HepG2 (cell line): ENCODE data around the gene PDLIM7. TPM values are rescaled to one million over a fixed set of nuclear protein-coding genes. Genes with fewer than 3 reads are reported as not detected.

Experiments
- ATAC-seq: fragments of 200-7000 bp; cut with Tn5 transposase; 3 replicates; pipeline ENCODE4 v1.9.1; 2020; ENCODE audit warnings: mild to moderate bottlenecking, moderate library complexity
- BruUV-seq: library from RNA; stranded (reverse); fragments of 400-500 nt; replicated peaks from 2 replicates; lab custom pipeline; 2021; lab: Mats Ljungman, UMichigan
- CTCF ChIA-PET: fragments of 300-600 bp; formaldehyde crosslinking; extraction: SDS; loops from one replicate; lab custom pipeline; 2021; ENCODE audit warnings: low total read pairs, inconsistent platforms, low intra/inter-chr PET ratio; lab: Yijun Ruan, JAX
- POLR2A ChIA-PET: fragments of 350-600 bp; sonication (Branson Sonifier 250); formaldehyde crosslinking; loops from one replicate; lab custom pipeline; 2020; ENCODE audit warnings: antibody characterized with exemption, inconsistent platforms; lab: Yijun Ruan, JAX
- DNase-seq: peaks from one replicate; pipeline ENCODE4 v3.0.0-alpha.2; 2015; ENCODE audit warnings: low spot score
- FAIRE-seq: peaks from 3 replicates; lab custom pipeline; 2011; peaks lifted over from hg19 to GRCh38; lab: Jason Lieb, UNC
- H2AFZ ChIP-seq: one replicate; pipeline ENCODE4 v1.6.1; 2011; ENCODE audit warnings: low read length, inconsistent platforms
- H3K27ac ChIP-seq: fragments of 300-600 bp; 3 replicates; pipeline ENCODE4 v1.8.0; 2011; ENCODE audit warnings: mixed run types, mild to moderate bottlenecking, mixed read lengths, low read length, inconsistent platforms; ENCODE audit not compliant: insufficient read depth; ENCODE audit errors: extremely low read length
- H3K27me3 ChIP-seq, 2 experiments: fragments of 200-600 bp in 1 of 2; 2 replicates in 1 of 2; 3 replicates in 1 of 2; pipeline versions ENCODE4 v1.6.0 to v1.8.0; 2011; ENCODE audit warnings: low read length in 2 of 2, mild to moderate bottlenecking in 2 of 2, moderate library complexity in 2 of 2, inconsistent platforms in 1 of 2; ENCODE audit not compliant: insufficient read depth in 2 of 2, control insufficient read depth in 1 of 2
- H3K36me3 ChIP-seq, 2 experiments: fragments of 200-600 bp in 1 of 2; replicated peaks in 1 of 2; 2 replicates in 1 of 2; 3 replicates in 1 of 2; pipeline versions ENCODE4 v1.5.1 to v1.8.0; 2011; ENCODE audit warnings: low read length in 2 of 2, inconsistent platforms in 1 of 2; ENCODE audit not compliant: insufficient read depth in 2 of 2, control insufficient read depth in 1 of 2
- H3K4me1 ChIP-seq: 2 replicates; pipeline ENCODE4 v1.5.1; 2012; ENCODE audit warnings: low read length, inconsistent platforms; ENCODE audit not compliant: insufficient read depth
- H3K4me2 ChIP-seq: 2 replicates; pipeline ENCODE4 v1.6.0; 2011; ENCODE audit warnings: low read depth, low read length, inconsistent platforms
- H3K4me3 ChIP-seq, 3 experiments: fragments of 200-600 bp in 1 of 3; sonication (generic), shearing (Covaris generic) in 1 of 3; replicated peaks in 1 of 3; 2 replicates each; pipeline ENCODE4 v1.5.1; 2011 to 2016; ENCODE audit warnings: low read length in 3 of 3, inconsistent platforms in 2 of 3, low read depth in 2 of 3, mild to moderate bottlenecking in 2 of 3, control low read depth in 1 of 3, mixed read lengths in 1 of 3; ENCODE audit not compliant: insufficient read depth in 1 of 3
- H3K79me2 ChIP-seq: one replicate; pipeline ENCODE4 v1.6.1; 2011; ENCODE audit warnings: low read length, inconsistent platforms; ENCODE audit not compliant: insufficient read depth
- H3K9ac ChIP-seq: 2 replicates; pipeline ENCODE4 v1.6.0; 2011; ENCODE audit warnings: mild to moderate bottlenecking, low read depth, low read length, inconsistent platforms; ENCODE audit not compliant: insufficient read depth
- H3K9me3 ChIP-seq: 2 replicates; pipeline ENCODE4 v1.5.1; 2012; ENCODE audit warnings: mild to moderate bottlenecking, low read length
- H4K20me1 ChIP-seq: 2 replicates; pipeline ENCODE4 v1.6.0; 2011; ENCODE audit warnings: inconsistent platforms, mild to moderate bottlenecking, low read length, moderate library complexity; ENCODE audit not compliant: insufficient read depth
- AGO2 ChIP-seq: fragments of 200-400 bp; formaldehyde crosslinking; optimal IDR thresholded peaks from 2 replicates; pipeline ENCODE3; 2017; ENCODE audit warnings: mild to moderate bottlenecking, low read depth, low read length, moderate library complexity
- HNRNPLL ChIP-seq: fragments of 200-400 bp; formaldehyde crosslinking; IDR thresholded peaks from 2 replicates; pipeline ENCODE4 v1.6.1; 2017; ENCODE audit warnings: mild to moderate bottlenecking, low read depth, low read length; ENCODE audit not compliant: poor library complexity, severe bottlenecking
- RBFOX2 ChIP-seq: fragments of 200-400 bp; formaldehyde crosslinking; IDR thresholded peaks from 2 replicates; pipeline ENCODE4 v1.6.1; 2017; ENCODE audit warnings: low read depth, mild to moderate bottlenecking, low read length
- ZNF263 ChIP-seq: sonication (generic); formaldehyde crosslinking; IDR thresholded peaks from 2 replicates; pipeline ENCODE4 v1.4.0; 2020; ENCODE audit warnings: missing genetic modification reagents
- WGBS: methylation state at CpG from one replicate; pipeline ENCODE4 v1.1.6; 2017; ENCODE audit warnings: low lambda C conversion rate; 5-methylcytosine and 5-hydroxymethylcytosine counted together
- in situ Hi-C: cut with HindIII; loops from 2 replicates; pipeline ENCODE4 v1.10.0; 2017; ENCODE audit warnings: low pct_unique_long_range_greater_than_20kb; ENCODE audit not compliant: extremely low pct_ligation_motif_present
- intact Hi-C: fragments of 100-400 bp; cut with micrococcal nuclease; formaldehyde crosslinking; loops from one replicate; pipeline ENCODE4 v1.10.0; 2022; ENCODE audit not compliant: unreplicated experiment
- polyA plus RNA-seq, 8 experiments: library from polyadenylated mRNA; depleted of rRNA in 3 of 8; stranded (reverse) in 7 of 8; unstranded in 1 of 8; fragments of >200 nt; fragmentation: Illumina TruSeq in 4 of 8; extraction: Trizol in 4 of 8; gene quantifications; 2 replicates each; pipeline versions ENCODE4 v1.2.1 to v1.2.3, GENCODE V29; 2011 to 2016; ENCODE audit warnings: low read depth in 4 of 8, missing spikeins in 1 of 8, mixed read lengths in 1 of 8; ENCODE audit not compliant: insufficient read depth in 1 of 8
- total RNA-seq, 5 experiments: library from RNA; depleted of rRNA; stranded (reverse); fragments of >200 nt; fragmentation: Illumina TruSeq; extraction: Trizol; gene quantifications; 2 replicates each; pipeline ENCODE4 v1.2.3, GENCODE V29; 2016; ENCODE audit warnings: low read depth in 1 of 5
- TF ChIP-seq, protein P1 (sequence below): sonication (generic); formaldehyde crosslinking; IDR thresholded peaks from 2 replicates; pipeline ENCODE4 v1.5.1; 2020; ENCODE audit warnings: mild to moderate bottlenecking, missing genetic modification reagents
- TF ChIP-seq, protein P2 (sequence below): sonication (generic); formaldehyde crosslinking; IDR thresholded peaks from 2 replicates; pipeline ENCODE4 v1.5.0; 2020; ENCODE audit warnings: mild to moderate bottlenecking, missing genetic modification reagents, moderate library complexity
- TF ChIP-seq, protein P3 (sequence below): sonication (generic); formaldehyde crosslinking; IDR thresholded peaks from 2 replicates; pipeline ENCODE4 v1.4.0; 2020; ENCODE audit warnings: missing genetic modification reagents

The PDLIM7 gene
- total and polyA plus RNA-seq, 2 of the 13 experiments (the other 11 are each of a cell fraction or from before 2014, with no cell fraction given), result 21.1 to 31.3 TPM

DNA sequence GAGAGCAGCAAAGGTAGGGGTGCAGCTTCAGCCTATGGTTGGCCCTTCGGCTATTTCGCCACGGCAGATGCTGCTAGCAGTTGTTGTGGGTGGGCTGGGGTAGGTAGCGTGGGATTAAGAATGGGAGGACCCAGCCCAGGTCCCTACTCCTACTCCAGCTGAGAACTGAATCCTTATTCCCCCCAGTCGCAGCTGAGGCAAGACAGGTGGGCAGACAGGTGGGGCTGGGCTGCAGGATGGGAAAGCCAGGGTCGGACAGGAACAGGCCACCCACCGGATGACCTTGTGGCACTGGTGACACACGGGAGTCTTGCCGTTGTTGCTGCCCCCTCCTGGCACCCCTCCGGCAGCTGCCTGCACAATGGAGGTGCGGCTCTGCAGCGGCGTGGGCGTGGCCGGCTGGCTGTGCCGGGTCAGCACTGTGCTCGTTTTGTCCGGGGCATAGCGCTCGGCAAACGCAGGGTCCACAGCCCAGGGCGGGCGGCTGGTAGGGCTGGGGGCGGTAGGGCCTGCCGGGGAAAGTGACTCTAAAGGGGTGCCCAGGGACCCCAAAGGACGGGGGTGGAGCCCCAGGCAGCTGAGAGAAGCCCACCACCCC lies 8.2 kb downstream of the PDLIM7 start (continued):
- TF ChIP-seq, protein P1, sequence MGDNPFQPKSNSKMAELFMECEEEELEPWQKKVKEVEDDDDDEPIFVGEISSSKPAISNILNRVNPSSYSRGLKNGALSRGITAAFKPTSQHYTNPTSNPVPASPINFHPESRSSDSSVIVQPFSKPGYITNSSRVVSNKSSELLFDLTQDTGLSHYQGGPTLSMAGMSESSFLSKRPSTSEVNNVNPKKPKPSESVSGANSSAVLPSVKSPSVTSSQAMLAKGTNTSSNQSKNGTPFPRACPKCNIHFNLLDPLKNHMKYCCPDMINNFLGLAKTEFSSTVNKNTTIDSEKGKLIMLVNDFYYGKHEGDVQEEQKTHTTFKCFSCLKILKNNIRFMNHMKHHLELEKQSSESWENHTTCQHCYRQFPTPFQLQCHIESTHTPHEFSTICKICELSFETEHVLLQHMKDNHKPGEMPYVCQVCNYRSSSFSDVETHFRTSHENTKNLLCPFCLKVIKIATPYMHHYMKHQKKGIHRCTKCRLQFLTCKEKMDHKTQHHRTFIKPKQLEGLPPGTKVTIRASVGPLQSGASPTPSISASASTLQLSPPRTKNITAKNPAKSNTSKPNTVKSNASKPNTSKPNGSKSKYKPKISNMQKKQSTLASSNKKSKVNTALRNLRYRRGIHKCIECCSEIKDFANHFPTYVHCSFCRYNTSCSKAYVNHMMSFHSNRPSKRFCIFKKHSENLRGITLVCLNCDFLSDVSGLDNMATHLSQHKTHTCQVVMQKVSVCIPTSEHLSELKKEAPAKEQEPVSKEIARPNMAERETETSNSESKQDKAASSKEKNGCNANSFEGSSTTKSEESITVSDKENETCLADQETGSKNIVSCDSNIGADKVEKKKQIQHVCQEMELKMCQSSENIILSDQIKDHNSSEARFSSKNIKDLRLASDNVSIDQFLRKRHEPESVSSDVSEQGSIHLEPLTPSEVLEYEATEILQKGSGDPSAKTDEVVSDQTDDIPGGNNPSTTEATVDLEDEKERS (CRISPR knock-in tag), result no peak
- TF ChIP-seq RBFOX2 (peak; percentile 58; the same call in 1 of the 2 replicates), AGO2 (peak; percentile 39)

DNA sequence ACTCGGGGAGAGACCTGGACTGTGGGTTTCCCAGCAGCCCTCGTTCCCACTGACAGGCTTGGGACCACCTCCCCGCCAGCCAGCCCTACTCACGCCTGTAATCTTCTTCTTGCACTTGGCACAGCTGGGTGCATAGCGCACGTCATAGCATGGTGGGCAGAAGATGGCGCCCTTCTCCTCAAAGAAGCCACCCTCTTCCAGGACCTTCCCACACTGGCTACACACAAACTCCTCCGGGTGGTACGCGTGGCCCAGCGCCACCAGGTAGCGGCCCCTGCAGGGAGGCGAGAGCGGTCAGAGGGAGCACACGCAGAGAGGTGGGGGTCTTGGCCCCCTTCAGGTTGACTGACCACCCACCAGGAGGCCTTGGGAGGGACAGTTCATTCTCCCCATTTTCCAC lies 9.4 kb downstream of the PDLIM7 start:
- in situ Hi-C loops, result no loop called here
- Histone ChIP-seq H3K4me1 (no peaks in the 10 kb centered on the region), H3K27me3 (no peaks in the 10 kb centered on the region), H4K20me1 (no peaks in the 10 kb centered on the region)
- no TSS peak for BruUV-seq
- TF ChIP-seq, protein P2, sequence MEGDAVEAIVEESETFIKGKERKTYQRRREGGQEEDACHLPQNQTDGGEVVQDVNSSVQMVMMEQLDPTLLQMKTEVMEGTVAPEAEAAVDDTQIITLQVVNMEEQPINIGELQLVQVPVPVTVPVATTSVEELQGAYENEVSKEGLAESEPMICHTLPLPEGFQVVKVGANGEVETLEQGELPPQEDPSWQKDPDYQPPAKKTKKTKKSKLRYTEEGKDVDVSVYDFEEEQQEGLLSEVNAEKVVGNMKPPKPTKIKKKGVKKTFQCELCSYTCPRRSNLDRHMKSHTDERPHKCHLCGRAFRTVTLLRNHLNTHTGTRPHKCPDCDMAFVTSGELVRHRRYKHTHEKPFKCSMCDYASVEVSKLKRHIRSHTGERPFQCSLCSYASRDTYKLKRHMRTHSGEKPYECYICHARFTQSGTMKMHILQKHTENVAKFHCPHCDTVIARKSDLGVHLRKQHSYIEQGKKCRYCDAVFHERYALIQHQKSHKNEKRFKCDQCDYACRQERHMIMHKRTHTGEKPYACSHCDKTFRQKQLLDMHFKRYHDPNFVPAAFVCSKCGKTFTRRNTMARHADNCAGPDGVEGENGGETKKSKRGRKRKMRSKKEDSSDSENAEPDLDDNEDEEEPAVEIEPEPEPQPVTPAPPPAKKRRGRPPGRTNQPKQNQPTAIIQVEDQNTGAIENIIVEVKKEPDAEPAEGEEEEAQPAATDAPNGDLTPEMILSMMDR (CRISPR knock-in tag), result peak; percentile 44
- TF ChIP-seq ZNF263 (CRISPR knock-in tag), result no peak
- TF ChIP-seq, protein P3, sequence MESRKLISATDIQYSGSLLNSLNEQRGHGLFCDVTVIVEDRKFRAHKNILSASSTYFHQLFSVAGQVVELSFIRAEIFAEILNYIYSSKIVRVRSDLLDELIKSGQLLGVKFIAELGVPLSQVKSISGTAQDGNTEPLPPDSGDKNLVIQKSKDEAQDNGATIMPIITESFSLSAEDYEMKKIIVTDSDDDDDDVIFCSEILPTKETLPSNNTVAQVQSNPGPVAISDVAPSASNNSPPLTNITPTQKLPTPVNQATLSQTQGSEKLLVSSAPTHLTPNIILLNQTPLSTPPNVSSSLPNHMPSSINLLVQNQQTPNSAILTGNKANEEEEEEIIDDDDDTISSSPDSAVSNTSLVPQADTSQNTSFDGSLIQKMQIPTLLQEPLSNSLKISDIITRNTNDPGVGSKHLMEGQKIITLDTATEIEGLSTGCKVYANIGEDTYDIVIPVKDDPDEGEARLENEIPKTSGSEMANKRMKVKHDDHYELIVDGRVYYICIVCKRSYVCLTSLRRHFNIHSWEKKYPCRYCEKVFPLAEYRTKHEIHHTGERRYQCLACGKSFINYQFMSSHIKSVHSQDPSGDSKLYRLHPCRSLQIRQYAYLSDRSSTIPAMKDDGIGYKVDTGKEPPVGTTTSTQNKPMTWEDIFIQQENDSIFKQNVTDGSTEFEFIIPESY (CRISPR knock-in tag), result peak; percentile 79
- TF ChIP-seq HNRNPLL, result no peak
- TF ChIP-seq, all 625 proteins: peak for 2
- H3K79me2 ChIP-seq, result no peaks in the 10 kb centered on the region
- H3K4me2 ChIP-seq, result no peak overlapping the region
- CTCF ChIA-PET, result interaction anchor here (0.6 to 1.1 kb wide), 2 partner anchors 13 to 15 kb away, joined by 4 to 5 read pairs; no protein-coding TSS in a partner anchor
- POLR2A ChIA-PET, result no interaction called here
- no peak for DNase-seq
- H3K9ac ChIP-seq, result no peak overlapping the region
- WGBS, result 97% methylated on average over 15 of the region's 15 CpGs
- ATAC-seq, result no peak
- H3K4me3 ChIP-seq, result no peak overlapping the region
- H2AFZ ChIP-seq, result no peak overlapping the region
- FAIRE-seq, result no peak
- H3K27ac ChIP-seq, result no peak overlapping the region
- peaks cover 15 to 18% of the 10 kb centered on the region in 2 experiments; a peak in 4 of 5 replicates for H3K36me3 ChIP-seq
- intact Hi-C loops, result no loop called here
- H3K9me3 ChIP-seq, result no peaks in the 10 kb centered on the region
